HG02943 (cell line): ENCODE measurements around the gene PLEKHG1.

Experiments used
- ATAC-seq: cut with Tn5 transposase; IDR thresholded peaks from one replicate; pipeline ENCODE4 v1.9.1; 2021; ENCODE audit warnings: mild to moderate bottlenecking, low read depth, moderate library complexity; ENCODE audit not compliant: unreplicated experiment

PLEKHG1 gene

GRCh38 chr6:150636808-150637207 lies 37.1 kb downstream of the PLEKHG1 start:
- no peak for ATAC-seq

GRCh38 chr6:150637266-150637665 lies 37.6 kb downstream of the PLEKHG1 start:
- ATAC-seq: no peak

DNA sequence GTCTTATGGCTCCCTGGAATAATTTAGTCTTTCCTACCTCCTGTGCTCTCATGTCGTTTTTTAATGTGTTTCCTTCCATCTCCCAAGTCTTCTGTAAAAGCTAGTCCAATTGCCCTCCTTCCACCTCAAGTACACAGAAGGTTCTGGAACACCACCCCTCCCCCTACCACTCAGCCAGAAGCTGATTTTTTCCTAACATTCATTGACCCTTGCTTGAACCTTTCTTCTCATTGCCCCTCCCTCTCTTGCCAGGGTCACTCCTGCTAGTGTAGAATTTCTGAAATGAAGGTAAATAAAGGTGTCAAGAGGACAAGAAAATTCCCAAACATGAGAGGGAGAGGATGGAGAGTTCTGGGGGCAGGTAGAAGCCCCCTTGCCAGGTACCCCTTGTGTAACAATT lies 38.6 kb downstream of the PLEKHG1 start:
- no peak for ATAC-seq

DNA sequence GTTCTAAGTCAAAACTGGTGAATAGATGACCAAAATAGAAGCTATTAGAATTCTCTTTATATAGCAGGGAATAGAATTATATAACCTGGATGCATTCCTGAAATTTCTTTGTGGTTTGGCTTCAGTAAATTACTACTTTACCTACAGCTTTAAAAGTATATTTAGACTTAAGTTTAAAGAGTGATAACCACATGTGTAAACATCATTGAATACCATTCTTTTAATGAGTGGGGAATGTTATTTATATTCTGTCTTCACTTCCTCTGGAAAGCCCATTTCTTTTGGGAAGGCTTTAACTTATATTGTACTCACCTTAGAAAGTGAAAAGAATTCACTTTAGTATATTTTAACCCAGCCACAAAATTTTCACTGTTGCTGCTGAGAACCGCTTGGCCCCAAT lies 39.1 kb downstream of the PLEKHG1 start:
- ATAC-seq: no peak

- ATAC-seq: no peak
Observed at GRCh38 chr6:150639823-150640331, 40.2 kb downstream of the PLEKHG1 start.

DNA sequence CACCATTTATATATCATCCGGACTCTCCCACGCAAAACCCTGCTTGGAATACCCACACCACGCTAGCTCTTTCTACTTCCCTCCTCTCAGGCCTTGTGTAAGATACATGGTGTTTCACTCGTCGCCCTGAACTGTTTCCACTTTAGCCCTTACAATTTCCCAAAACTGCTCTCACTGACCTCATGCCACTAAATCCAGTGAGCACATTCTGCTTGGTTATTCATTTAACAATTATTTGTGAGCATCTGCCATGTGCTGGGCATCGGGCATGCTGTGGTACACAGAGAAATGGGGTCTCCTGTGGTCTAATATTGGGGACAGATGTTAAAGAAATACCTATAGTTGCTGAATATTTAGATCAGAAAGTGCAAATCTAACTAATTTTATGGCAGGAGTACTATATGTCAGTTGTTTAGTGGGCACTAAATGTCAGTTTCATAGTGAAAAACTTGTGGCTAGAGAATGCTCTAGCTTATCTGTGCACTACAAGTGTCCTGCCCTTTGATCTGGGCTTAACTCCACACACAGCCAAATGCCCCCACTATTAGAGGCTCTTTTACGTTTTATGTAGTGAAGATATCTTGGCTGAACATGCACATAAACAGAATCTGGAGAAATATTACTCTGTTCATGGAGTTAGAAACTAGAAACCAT lies 41.0 kb downstream of the PLEKHG1 start:
- peak; percentile 61 for ATAC-seq

GRCh38 chr6:150641398-150642139 lies 41.9 kb downstream of the PLEKHG1 start:
- ATAC-seq: no peak

DNA sequence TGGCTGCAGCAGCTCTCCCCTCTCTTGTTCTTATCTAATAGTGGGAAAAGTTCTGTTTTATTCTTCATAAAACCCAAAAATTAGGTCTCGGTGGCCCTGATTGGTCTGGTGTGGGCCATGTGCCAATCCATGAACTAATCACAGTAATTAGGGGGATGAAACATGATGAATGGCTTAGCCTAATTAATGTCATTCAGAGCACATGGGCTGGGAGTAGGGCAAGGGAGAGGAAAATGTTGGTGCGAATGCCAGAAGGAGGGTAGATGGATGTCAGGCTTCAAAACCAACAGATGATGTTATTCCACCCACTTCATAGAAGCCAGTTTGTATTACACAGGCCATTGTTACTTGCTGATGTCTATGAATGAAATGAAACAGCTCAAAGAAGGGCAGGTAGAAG lies 46.5 kb downstream of the PLEKHG1 start:
- ATAC-seq: no peak

DNA sequence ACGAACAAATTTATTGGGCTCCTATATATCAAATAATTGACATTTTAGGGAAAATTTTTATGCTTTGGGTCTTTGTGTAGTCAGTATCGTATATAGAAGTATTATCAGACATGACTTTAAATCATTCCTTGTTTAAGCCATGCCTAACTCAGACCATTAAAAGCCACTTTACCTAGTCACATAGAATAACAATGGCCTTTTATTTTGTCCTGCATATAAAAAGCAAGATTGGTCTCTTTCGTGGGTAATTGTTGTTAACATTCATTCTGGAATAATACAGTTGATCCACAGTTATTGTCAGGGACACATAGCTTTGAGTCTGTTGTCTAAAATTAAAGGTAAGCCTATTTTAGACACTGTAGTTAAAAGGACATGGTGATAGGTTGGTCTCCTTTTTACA lies 47.4 kb downstream of the PLEKHG1 start:
- no peak for ATAC-seq
